Raji (cell line): ENCODE results near the gene ALG5.

ENCODE experiments used
- POLR2A ChIP-seq: IDR thresholded peaks from 2 replicates; pipeline ENCODE4 v1.6.1; 2011; ENCODE audit warnings: low read depth, low read length, control low read depth; ENCODE audit not compliant: insufficient read depth

ALG5 gene

GRCh38 chr13:36912369-36912768 lies 86.8 kb downstream of the ALG5 start:
- no peak for TF ChIP-seq POLR2A

GRCh38 chr13:36910545-36910944 lies 88.6 kb downstream of the ALG5 start:
- TF ChIP-seq POLR2A: no peak

GRCh38 chr13:36907821-36908220 lies 91.3 kb downstream of the ALG5 start:
- no peak for TF ChIP-seq POLR2A

- no peak for TF ChIP-seq POLR2A
These were observed 91.9 kb downstream of the ALG5 start for GRCh38 chr13:36907266-36907665.

DNA sequence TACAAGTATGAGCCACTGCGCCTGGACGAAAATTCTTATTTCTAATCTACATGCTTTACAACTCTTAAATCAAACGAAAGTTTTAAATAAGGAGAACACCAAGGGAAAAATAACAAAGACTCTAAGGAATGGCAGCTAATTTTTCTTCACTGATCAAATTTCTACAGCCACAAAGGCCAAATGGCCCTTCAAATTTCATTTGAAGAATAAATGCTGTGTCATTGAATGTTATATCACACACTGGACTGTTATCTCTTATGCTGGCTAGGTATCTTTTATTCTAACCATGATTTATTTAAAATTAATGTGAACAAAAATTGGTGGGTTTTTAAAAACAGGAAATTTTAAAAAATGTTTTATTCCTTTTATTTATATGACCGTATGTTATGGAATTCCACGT lies 93.2 kb downstream of the ALG5 start:
- TF ChIP-seq POLR2A: no peak

DNA sequence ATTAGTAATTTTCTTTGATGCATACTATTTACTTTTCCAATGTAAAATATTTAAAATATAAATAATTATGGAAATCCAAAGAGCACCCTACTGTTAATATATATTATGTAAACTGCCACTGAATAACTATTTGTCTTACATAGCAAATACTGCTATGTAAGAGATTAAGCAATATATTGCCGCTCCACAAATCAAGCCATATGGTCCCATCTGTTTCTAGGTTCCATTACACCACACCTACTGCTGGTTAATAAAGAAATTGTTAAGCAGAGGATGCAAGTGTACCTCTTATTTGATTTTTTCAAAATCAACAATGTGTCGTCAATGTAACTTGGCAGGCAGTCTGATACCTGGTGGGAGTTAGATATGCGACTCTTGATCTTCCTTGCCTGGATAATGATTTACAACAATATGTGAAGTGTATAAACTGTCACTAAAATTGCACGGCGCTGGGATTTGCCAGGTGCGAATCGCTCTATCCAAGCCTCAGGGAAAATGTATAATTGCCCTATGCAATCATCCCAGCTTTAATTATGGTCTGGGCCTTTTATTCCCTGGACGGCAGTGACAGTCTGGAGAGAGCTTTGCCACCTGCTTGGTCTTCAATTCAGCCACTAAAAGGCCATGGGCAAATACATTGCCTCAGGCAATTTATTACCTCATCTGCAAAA lies 95.1 kb downstream of the ALG5 start:
- no peak for TF ChIP-seq POLR2A
